Left renal pelvis (tissue), 4 donors: ENCODE data around the gene SERBP1. TPM values are rescaled to one million over a fixed set of nuclear protein-coding genes. Genes with fewer than 3 reads are reported as not detected.
"Not testable (repeated sequence)": the region's sequence is repeated elsewhere in the genome, so short reads cannot be mapped to it uniquely, and the experiment has no call there.

ENCODE experiments used
- DNase-seq, 4 donors: peaks; one replicate each; pipeline ENCODE4 v3.0.0-alpha.2; 2013; ENCODE audit warnings: low read depth in 4 of 4, low spot score in 3 of 4
- polyA plus RNA-seq, 4 donors: library from polyadenylated mRNA; unstranded; fragments of 120-200 nt; gene quantifications; one replicate each; pipeline ENCODE4 v1.2.1, GENCODE V29; 2013; ENCODE audit not compliant: insufficient read length in 4 of 4

Gene SERBP1
- polyA plus RNA-seq, 4 donors: 300 to 424 (median 390) TPM

- DNase-seq: peak in 1 of 4 donors; percentile 32
Observed at GRCh38 chr1:67441183-67441582, 11.0 kb upstream of the SERBP1 start.

DNA sequence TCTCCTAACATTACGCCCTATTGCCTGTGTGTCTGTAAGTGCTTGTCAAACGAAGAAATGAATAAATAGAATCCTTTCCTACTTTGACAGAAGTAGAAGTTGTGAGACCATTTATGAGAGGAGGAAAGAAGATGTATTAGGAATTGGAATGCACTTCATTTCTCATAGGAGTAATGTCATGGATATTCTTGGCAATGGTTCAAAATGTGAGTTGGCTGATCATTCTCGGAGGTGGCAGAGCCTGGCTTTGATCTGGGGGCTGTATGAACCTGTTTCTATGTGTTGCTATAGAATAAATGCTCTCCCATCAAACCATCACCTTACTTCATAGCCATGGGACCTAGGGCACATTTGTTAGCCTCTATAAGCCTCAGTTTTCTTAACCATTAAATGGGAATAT is 10.1 kb upstream of the SERBP1 start:
- DNase-seq: no peak

- DNase-seq: no peak
Observed at GRCh38 chr1:67439277-67440029, 9.3 kb upstream of the SERBP1 start.

DNA sequence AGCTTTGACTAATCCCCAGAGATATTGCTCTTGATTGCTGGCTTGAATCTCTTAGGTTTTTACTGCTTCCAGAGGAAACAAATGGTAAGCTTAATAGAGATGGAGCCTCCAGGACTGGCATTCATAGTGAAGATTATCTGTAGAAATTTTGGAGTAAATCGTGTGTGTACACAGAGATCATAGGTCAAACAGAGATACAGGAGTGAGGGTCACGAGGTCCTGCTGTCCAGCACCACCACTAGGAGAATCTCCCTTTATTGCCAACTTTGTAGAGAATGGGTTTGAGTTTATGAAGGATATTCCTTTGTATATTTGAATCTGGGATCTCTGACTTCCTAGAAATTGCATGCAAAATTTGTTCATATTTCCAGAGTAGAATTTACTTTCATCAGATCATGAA is 7.8 kb upstream of the SERBP1 start:
- DNase-seq: no peak

- DNase-seq: no peak
Observed at GRCh38 chr1:67436511-67437055, 6.4 kb upstream of the SERBP1 start.

- DNase-seq: no peak
Observed at GRCh38 chr1:67434491-67434890, 4.3 kb upstream of the SERBP1 start.

- no peak for DNase-seq
Observed at GRCh38 chr1:67433837-67434236, 3.6 kb upstream of the SERBP1 start.

GRCh38 chr1:67432745-67433144 is 2.5 kb upstream of the SERBP1 start:
- no peak for DNase-seq

DNA sequence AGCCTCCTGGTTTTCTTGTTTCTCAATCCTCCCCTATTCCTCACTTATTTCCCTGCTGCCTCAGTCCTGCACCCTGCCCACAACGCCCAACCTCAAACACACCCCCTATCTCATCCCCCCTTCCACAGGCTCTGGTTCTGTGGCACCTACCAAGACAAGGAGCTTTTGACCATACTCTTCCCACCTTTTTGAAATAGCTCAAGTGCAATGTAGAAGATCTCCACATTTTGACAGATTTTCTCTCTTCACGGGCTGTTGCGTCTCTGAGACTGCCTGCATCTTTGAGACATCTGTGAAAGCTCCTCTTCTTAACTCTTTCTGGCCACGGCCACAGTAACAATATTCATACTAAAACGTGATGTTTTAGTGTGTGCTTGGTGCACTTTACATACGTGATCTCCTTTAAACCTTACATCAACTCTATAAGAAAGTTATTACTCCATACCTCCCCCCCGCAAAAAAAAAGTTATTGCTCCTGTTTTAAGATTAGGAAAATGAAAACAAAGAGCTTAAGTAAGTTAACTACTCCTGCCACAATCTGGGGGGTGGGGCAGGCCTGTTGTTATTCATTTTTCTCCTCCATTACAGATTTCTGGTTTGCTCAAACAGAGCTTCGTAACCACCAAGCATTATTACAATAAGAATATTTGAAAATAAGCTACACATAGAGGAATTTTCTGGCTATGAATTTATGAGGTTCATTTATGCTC is 1.8 kb upstream of the SERBP1 start:
- no peak for DNase-seq

DNA sequence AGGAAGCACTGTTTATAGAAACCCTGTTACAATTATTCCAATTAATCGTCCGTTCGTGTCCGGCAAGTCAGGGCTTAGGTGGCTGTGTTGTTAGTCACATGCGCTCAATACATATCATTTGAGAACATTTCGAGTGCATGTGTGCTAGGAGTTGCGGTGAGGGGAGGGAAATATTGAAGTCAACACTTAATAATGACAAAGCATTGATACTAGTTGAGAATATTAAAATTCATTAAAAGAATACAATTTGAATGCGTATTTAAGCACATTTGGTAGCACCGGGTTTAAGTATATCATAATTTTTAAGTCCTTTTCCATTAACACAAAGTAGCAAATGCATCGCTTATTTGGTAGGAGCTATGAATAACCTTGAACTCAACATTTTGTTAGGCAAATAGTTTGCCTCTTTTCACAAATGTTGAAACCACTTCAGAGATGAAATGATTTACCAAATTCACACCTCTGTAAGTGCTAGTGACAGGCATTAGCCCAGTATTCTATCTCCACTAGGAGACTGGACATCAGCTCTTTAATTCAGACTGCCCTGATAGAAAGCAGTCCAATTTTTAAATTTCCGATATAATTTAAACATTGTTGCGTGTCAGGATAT is 1.1 kb upstream of the SERBP1 start:
- DNase-seq: no peak

DNA sequence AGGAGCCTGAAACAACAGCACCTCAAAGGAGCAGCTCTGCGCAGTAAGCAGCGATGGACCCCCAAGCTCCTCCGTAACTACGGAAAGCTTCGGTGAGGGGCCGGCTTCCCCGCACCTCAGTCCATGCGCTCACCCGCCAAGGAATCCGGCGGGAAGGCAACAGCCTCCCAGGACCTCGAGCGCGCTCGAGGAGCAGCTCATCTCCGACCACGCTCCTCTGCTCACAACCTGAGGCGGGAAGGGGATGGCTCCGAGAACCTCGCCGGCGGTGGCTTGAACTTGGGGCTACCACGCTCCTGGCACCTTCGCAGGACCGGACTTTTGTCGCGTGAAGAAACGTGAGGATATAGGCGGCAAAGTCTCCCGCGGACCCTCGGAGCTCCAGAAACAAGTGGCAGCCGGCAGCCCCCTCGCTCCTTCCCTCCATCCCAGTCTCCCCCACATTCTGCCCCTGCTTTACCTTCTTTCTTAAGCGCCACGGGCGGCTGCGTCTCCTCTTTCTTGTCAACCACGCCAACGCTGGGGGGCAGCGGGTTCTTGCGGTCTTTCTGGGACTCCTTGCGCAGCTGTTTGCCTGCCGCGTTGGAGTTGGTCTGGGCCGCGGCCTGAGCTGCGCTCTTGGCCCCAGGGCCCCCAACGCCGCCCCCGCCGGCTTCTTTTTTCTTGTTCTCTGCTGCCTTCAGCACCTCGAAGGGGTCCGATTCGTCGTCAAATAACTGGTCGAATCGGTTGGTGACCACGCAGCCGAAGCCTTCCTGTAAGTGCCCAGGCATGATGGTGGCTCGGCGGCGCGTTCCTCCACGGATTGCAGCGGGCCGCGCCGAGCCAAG is 459 bp downstream of the SERBP1 start:
- no peak for DNase-seq

DNA sequence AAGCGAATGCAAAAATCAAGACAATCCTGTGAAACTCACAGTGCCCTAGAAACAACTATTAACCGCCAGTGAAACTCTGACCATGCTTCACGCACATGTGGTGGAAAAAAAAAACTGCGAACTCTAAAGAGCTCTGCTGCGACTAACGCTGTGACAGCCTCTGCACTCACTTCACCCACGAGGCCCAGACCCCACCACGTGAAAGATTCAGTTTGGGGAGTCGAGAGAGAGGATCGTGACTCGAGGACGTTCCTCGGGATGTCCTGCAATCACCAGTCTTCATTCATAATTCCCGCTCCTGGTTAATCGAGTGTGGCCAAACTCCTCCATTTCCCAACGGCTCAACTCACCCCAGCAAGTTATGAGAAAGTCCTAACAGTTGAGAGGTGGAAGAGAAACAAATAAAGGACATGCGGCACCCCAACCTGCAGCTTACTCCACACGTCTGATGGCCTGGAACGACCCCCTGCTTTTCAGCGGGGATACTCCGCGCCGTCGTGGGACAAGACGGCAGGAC is 1.1 kb downstream of the SERBP1 start:
- no peak for DNase-seq

- no peak for DNase-seq
Observed at GRCh38 chr1:67427947-67428346, 2.3 kb downstream of the SERBP1 start.

DNA sequence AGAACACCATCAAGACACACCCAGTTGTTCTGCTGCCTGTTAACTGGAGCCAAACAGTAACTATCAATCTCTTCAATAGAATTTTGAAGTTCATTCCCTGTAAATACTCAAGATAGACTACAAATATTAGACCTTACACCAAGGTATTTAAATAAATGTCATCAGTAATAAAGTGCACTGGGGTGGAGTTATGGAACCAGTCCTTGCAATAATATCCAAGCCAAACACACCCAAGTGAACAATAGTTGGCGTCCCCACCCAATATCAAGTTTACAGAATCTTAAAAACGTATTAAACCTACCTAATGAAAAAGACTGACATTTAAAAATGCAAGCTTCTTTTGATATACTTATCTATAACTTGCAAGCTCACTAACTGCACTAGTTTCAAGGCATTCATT is 2.7 kb downstream of the SERBP1 start:
- DNase-seq: no peak

- DNase-seq: no peak
Observed at GRCh38 chr1:67420835-67421492, 9.2 kb downstream of the SERBP1 start.

- DNase-seq: no peak
Observed at GRCh38 chr1:67418839-67419586, 11.2 kb downstream of the SERBP1 start.

DNA sequence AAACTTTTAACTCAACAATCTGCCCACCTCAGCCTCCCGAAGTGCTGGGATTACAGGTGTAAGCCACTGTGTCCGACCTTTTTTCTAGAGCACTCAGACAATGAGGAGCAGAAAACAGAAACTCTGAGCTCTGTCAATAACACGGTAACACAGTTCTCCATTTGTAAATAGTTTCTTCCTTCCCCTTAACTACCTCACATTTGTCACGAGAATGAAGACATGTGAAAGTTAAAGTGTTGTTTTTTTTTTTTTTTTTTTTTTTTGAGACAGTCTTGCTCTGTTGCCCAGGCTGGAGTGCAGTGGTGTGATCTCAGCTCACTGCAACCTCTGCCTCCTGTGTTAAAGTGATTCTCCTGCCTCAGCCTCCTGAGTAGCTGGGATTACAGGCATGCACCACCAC is 12.5 kb downstream of the SERBP1 start:
- DNase-seq: not testable (repeated sequence)

DNA sequence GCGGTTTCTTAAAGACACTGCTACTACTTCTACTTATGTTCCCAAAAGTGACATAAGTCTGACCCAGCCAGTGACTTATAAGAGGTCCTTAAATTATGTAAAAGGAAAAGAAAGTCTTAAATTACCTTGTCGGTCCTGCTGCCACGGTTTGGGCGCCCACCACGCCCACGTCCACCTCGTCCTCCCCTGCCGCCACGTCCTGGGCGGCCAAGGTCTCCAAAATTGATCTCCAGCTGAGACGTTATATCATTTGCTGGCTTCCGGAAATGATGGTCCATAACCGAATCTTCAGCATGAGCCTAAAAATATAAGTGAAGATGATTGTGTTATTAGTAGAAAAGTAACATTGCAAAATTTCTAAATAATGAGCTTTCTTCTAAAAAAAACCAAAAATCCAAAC is 15.2 kb downstream of the SERBP1 start:
- DNase-seq: no peak

DNA sequence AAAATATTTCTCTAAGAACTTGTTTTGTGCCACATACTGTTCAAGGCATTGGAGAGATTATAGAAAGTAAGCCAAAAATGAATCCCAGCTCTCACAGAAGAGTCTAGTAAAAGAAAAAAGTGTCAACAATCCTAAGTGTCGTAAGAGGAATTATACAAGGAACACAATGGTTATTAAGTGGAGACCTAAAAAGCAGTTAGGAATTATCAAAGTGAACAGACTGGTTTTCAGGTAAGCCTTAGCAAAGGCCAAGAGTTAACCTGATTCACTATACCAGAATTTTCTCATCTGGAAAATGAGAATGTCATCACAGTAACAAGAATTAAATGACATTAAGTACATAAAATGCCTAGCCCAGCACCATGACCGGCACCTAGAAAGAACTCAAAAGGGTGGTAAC is 15.6 kb downstream of the SERBP1 start:
- DNase-seq: no peak
